ENCODE results near the gene NPAS3.

NPAS3 gene

DNA sequence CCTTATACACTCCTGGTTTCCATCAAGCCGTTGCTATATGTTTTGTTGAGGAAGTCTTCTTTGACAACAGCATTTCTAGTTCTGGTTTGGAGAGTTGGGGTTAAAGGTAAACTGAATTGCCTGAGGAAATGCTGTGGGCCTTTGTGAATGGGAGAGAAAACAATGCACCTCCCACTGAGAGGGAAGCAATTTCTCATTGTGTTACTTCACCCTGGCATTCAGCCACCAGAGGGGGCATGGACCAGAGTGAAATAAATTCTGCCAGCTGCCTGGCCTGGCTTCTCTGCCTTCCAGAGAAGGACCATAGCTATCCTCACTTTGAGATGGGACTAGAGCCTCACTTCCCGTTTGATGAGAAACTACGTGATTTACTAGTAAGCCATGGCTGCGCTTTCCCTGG is 536.9 kb downstream of the NPAS3 start:
- DNase-seq (ENCODE audit: low read depth, low spot score) = no peak

GRCh38 chr14:33477797-33478196 is 539.1 kb downstream of the NPAS3 start:
- DNase-seq (ENCODE audit: low read depth, low spot score) = no peak

DNA sequence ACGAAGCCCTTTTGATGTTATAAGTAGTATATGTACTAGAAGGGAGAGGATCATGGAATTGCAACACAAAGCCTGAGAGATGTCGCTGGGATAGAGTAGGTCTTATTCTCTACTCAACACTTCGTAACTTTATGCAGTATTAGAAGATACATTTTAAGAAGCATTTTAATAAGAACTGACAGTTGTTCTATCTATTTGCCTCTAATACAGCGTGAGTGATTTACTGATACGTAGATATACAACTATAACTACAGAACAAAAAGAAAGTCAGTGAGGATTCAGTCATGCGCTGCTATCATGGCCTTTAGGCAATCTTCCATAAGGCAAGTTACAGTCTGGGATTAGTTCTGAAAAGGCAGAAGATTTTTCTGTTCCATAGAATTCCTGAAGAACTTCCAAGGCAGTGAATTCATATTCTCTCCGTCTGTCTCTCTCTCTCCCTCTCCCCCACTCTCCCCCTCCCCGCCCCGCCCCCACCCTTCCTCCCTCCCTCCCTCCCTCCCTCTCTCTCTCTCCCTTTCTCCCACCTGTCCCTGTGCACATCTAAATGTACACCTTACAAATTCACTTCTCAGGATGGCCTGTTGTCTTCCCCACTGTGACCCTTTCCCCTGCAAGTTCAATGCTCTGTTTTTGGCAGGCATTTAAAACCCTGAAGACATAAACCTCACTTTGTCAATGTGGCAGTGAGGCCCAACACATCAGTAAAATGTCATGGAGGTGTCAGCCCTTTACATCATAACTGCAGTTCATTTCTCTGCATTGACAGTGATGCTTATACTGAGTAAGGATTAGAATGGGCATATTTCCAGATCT is 541.6 kb downstream of the NPAS3 start:
- DNase-seq (ENCODE audit: low read depth, low spot score) = no peak

DNA sequence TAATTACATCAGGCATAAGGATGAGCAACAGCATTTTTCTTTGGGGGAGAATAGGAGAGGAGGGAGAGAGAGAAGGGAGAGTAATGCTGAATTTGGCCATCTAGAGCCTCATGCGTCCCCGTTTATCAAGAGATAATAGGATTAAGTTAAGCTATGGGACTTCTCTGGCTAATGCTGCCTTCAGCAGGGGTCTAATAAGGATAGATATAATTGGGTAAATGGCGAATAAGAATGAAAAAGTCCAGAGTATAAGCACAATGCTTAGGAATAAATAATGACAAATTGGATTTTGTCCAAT is 542.2 kb downstream of the NPAS3 start:
- no peak for DNase-seq (ENCODE audit: low read depth, low spot score)

GRCh38 chr14:33483110-33483509 is 544.4 kb downstream of the NPAS3 start:
- DNase-seq (ENCODE audit: low read depth, low spot score) = no peak

GRCh38 chr14:33483541-33483940 is 544.9 kb downstream of the NPAS3 start:
- no peak for DNase-seq (ENCODE audit: low read depth, low spot score)

DNA sequence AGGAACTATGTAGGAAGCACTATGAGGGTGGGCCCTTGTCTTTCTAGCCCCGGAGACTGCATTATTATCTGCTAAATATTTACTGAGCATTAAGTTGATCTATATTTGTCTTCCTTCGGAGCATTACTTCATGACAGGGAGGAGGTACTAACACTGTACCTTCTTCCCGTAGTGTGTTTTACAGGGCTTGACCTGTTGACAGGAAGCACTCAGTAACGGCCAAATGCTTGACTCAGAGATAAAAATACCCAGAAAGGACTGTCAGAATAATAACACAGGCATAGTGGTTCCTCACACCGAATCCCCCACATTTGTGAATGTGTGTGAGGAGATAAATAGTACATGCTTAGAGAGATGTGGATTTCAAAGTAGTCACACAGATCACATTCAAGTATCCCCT is 545.6 kb downstream of the NPAS3 start:
- no peak for DNase-seq (ENCODE audit: low read depth, low spot score)

- DNase-seq (ENCODE audit: low read depth, low spot score) = no peak
Observed at GRCh38 chr14:33486332-33486890, 547.7 kb downstream of the NPAS3 start.

DNA sequence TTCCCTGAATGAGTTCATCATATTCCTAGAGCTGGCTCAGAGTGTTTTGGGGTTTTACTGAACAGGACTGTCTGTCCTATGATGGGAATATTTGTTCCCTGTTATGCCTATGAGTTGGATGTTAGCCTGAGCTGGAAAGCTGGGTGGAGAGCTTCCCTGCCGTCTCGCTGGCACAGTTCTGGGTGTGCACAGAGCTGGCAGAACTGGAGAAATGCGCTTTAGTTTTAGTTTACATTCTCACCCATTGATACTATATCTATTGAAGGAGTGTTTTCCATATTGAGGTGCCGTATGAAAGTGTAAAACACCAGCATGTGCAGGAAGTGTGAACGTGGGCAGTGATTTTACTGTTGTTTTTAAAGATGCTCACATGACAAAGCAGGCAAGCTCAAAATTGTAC is 549.9 kb downstream of the NPAS3 start:
- DNase-seq (ENCODE audit: low read depth, low spot score) = no peak

GRCh38 chr14:33490555-33490954 is 551.9 kb downstream of the NPAS3 start:
- no peak for DNase-seq (ENCODE audit: low read depth, low spot score)

DNA sequence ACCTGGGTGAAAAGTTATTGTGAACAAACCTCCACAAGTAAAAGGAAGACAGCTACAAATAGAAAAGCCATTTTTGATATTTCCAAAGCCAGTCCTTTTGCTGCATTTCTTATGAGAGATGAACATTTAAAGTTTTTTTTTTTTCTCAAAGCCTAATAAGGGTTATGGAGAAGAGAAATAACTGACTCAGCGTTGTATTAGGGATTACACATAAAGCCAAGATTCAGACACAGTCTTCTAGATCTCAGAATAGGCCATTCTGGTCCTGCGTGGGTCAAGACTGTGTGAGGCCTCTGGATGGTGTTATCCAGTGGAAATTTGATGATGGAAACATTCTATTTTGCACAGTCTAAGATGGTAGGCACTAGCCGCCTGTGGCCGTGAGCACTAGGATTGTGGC is 552.4 kb downstream of the NPAS3 start:
- DNase-seq (ENCODE audit: low read depth, low spot score) = no peak

GRCh38 chr14:33492491-33492890 is 553.8 kb downstream of the NPAS3 start:
- DNase-seq (ENCODE audit: low read depth, low spot score) = no peak

DNA sequence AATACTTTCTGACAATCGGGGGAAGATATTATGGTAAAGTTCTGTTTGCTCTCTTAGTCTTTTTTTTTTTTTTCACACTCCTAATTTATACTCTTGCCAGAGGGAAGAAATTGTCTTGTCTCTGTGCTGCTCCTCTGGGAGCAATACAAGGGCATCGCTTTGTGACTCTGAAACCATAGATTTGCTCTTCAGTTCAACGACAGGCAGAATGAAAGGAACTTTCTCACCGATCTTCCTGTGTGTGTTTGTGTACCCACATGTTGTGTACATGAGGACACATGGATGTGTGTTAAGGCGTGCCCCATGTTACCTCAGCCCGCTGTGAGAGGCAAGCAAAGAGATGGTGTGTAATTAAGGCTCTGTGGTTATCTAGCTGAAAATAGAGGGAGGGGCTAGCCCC is 554.6 kb downstream of the NPAS3 start:
- DNase-seq (ENCODE audit: low read depth, low spot score) = no peak

- no peak for DNase-seq (ENCODE audit: low read depth, low spot score)
Observed at GRCh38 chr14:33493990-33494389, 555.3 kb downstream of the NPAS3 start.

DNA sequence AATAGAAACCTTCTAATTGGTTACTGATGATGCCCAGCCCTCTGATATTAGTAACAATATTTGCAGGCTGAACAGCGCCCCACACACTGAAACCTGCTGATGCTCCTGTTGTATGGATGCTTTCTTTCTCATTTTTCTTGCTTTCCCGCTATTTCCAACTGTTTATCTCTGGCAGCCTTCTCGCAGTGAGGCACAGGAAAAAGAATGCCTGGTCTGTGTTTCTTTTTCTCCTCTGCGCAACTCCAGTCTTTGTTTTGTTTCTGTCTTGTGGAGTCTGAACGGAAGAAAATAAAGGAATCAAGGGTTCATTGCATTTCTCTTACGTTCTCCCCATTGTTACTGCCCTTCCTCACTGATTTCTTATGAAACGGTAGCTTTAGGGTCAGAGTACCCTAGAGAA is 561.0 kb downstream of the NPAS3 start:
- DNase-seq (ENCODE audit: low read depth, low spot score) = no peak

- no peak for DNase-seq (ENCODE audit: low read depth, low spot score)
Observed at GRCh38 chr14:33504246-33505099, 565.8 kb downstream of the NPAS3 start.

GRCh38 chr14:33505266-33505962 is 566.7 kb downstream of the NPAS3 start:
- DNase-seq (ENCODE audit: low read depth, low spot score) = no peak

DNA sequence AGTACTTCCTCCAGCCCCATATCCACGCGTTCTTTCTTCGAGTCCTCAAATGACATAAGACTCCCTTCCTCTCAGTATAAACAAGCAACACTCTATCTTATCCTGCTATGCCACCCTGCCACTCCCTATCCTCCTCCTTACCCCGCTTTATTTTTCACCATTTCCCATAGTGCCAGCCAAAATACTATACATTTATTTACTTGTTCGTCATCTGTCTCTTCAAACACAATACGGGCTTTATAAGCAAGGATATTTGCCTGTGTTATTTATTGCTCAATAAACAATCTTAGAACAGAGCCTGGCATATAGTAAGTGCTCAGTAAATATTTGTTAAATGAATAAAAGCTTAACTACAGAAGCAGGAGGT is 567.3 kb downstream of the NPAS3 start:
- no peak for DNase-seq (ENCODE audit: low read depth, low spot score)

DNA sequence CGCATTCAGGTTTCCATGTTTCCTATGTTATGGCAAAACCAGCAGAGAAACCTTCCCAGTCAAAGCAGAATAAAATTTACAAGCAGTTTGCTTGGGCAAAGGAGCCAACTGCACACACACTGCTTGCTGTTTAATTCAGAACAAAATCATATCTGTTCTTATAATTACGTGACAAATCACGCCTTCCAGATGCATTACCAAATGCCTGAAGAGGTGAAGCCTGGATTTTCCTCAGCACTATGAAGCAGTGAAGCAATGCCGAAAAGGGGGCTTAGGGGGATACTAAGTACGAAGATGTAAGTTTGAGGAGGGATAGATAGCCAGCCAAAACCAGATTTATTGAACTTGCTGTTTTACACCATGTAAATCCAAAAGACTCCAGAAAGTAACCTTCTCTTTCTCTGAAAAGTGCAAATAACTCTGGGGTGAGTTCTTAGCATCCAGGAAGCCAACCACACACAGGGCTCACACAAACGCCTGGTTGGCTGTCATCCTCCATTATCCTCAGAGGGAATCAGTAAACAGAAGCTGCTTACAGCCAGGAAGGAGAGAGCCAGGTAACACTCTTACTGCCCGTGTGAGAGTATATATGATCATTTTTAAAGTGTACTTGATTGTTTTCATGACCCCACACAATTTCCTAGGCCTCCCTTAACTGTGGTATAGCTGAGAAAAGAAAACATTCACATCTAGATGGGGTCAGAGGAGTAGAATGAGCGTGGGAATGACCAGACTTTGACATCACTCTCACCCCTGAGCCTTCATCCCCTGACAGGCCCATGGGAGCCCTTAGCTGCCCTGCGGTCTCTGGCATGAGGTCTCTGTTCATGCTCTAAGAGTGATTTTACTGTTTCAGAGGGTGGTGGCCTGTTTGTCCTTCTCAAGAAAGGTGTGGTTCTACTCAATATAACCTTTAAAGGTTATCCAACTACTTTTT is 569.7 kb downstream of the NPAS3 start:
- no peak for DNase-seq (ENCODE audit: low read depth, low spot score)

DNA sequence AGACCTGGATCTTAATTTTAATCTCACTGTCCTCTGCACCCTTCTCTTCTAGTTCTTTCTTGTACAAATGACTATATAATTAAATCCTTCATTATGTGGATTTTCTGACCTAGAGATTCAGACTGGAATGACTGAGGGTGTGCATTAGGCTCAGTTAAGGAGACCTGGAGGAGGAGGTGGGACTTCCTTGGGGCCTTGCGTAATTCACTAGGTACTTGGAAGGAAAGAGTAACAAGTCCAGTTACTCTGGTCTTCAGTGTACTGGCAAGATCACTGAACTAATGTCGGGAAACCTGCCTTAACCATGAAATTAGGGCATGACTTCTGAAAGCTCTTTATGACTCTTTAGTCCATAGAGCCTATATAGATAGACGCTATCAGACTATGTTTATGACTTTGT is 570.8 kb downstream of the NPAS3 start:
- no peak for DNase-seq (ENCODE audit: low read depth, low spot score)

DNA sequence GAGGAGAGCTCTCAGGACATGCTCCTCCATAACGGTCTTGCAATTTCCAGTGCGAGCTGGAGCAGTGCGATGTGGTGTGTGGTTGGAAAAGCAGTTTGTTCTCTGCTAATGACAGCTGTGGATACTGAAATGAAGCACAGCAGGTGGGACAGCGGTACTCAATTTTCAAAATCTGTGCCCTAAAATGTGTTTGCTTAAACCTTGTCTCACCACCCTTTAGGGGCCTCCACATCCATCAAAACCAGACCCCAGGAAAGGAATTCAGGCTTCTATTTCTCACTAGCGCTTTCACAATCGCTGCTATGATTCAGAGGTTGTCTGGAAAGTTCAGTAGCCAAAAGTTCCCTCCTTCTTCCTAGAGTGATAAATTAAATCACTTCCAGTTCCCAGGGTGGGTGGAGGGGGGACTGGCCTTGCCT is 571.4 kb downstream of the NPAS3 start:
- DNase-seq (ENCODE audit: low read depth, low spot score) = no peak

All from activated naive CD8-positive, alpha-beta T cell treated with anti-CD3 and anti-CD28 coated beads, Interleukin-2, amount 50 U/mL, for 16 hours (primary cell).